HG03175 (cell line): Measurements from ENCODE around the gene TRAPPC1.

Experiments used
- ATAC-seq: cut with Tn5 transposase; IDR thresholded peaks from one replicate; pipeline ENCODE4 v1.9.1; 2021; ENCODE audit warnings: mild to moderate bottlenecking, moderate library complexity; ENCODE audit not compliant: unreplicated experiment

Gene TRAPPC1

GRCh38 chr17:7881276-7882054, 50.3 kb downstream of the TRAPPC1 start:
- ATAC-seq, result no peak
